Central memory CD4-positive, alpha-beta T cell (primary cell): ENCODE data around the gene SGSH.

ENCODE experiments used
- DNase-seq: peaks from one replicate; pipeline ENCODE4 v3.0.0; 2022

The SGSH gene

DNA sequence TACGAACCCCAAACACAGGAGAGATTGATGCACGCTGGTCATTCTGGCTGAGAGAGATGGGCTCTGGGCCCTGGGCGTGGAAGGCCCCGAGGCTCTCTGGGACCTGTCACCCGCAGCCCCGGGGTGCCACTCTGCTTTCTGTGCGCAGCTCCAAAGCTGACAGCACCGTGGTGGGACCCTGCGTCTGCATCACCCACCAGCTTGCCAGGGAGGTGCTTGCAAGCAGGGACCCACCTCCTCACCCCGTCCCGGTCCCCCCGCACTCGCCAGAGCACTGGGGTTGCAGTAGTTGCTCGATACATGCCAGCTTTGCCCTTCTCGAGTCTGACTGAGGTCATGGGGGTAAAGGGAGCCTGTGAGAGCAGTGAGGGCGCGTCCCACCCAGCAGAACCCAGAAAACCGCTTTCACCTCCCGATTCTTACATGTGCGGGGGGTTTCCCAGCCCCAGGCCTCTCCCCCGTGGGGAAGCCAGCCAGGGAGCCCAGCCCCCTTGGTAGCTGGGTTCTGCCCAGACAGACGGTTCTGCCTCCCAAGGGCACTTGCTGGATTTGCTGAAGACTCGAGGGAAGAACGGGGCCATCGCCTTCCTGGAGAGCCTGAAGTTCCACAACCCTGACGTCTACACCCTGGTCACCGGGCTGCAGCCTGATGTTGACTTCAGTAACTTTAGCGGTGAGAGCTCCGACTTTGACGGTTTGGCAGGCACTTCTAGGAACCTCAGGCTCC is 37.9 kb downstream of the SGSH start:
- no peak for DNase-seq

DNA sequence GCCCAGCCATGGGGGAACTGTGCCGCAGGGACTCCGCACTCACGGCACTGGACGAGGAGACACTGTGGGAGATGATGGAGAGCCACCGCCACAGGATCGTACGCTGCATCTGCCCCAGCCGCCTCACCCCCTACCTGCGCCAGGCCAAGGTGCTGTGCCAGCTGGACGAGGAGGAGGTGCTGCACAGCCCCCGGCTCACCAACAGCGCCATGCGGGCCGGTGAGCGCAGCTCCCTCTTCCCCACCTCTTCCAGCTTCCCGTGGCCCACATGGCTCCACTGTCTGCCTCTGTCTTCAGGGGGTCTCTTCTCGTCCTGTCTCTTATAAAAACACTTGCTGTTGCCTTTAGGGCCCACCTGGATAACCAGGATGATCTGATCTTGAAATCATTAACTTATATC is 38.7 kb downstream of the SGSH start:
- DNase-seq = no peak

DNA sequence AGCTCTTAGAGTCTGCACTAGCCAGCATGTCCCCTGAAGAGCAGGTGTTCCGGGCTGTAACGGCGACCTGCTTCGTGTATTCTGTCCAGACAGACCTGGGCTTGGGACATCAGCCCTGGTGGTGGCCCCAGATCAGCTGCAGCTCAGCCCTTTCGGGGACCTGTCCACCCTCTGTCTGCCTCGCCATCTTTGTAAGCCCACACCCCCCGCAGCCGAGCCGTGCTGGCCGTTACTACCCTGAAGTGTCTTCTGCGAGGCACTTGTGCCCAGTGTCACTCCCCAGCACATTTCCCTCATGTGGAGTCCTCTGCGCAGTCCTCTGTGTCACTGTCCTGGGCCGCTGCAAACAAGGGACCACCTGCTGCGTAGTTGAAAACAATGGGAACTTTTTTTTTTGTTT is 39.9 kb downstream of the SGSH start:
- no peak for DNase-seq

DNA sequence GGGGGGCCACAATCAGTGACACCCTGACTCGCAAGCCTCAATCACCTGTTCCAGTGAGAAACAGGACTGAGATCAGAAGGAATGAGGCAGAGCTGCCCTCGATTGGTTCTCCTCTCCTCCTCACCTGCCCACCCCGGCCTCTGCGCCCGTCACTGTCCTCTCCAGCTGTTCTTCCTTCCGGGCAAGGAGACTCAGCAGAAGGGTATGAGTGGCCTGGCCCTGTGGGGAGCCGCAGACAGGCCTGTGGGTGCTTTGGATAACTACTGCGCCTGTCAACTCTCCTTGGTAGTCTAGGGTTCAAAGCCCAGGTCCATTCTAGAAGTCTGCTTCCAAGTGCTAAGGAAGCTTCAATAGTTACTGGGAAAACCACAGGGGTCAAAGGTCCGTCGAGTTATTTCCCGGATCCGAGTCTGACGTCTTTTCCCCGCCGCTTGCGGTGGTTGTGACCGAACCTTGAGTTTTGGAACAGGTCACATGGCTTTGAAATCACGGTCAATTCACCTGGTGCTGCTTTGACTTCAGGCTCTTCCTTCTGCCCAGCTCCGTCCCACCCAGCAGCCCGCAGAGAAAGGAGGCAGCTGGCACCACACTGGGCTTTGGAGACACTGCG is 42.0 kb downstream of the SGSH start:
- no peak for DNase-seq

DNA sequence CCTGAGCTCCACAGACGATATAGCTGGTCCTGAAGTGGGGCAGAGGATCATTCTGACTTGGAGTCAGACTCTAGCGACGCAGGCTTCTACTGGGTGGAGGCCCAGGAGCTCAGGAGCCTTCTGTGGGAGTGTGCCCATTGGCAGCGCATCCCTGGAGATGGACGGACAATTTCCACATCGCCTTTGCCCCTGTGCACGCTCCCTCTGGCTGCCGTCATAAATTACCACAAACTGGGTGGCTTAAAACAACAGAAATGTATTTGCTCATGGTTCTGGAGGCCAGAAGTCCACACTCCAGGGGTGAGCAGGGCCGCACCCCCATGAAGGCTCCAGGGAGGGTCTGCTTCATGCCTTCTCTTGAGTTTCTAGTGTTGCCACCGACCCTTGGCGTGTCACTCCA is 43.4 kb downstream of the SGSH start:
- DNase-seq = no peak

DNA sequence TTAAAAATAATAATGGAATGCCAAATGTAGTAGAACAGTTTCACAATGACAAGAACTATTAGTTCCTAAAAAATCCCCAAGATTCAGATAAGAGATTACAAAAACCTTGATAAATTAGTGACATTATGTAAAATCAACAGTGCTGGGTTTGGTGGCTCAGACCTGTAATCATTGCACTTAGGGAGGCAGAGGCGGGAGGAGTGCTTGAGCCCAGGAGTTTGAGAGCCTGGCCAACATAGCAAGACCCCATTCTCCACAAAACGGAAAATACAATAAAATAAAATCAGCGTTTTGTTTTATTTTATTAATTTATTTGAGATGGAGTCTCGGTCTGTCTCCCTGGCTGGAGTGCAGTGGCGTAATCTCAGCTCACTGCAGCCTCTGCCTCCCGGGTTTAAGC is 46.2 kb downstream of the SGSH start:
- DNase-seq = no peak

DNA sequence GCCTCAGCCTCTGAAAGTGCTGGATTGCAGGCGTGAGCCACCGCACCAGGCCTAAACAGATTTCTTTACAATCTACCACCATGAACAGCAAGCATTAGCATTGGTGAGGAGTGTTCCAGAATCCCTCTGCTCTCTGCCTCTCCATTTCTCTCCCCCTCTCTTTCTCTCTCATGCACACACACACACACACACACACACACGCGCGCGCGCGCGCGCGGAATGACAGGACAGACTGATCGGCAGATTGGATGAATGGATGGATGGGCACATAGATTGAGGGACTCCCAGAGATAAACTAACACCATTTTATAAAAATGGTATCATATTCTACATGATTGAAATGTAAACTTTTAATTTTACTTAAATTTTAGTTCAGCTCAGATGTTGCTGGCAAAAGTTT is 47.0 kb downstream of the SGSH start:
- no peak for DNase-seq

DNA sequence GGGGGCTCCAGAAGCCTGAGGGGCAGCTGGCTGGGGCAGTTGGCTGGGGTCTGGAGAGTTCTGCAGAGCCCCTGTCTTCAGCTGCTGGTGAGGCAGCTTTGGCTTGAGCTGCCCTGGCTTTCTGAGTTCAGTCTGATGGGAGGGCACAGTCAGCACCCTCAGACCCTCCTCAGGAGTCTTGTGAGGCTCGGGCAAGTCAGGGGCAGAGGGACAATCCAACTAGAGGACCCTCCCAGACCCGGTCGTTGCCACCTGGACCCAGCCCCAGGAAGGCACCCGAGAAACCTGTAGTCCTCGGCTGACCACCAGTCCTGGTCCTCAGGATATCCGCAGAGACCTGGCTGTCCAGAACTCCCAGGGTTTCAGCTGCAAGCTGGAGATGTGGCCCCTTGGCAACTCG is 48.5 kb downstream of the SGSH start:
- no peak for DNase-seq

DNA sequence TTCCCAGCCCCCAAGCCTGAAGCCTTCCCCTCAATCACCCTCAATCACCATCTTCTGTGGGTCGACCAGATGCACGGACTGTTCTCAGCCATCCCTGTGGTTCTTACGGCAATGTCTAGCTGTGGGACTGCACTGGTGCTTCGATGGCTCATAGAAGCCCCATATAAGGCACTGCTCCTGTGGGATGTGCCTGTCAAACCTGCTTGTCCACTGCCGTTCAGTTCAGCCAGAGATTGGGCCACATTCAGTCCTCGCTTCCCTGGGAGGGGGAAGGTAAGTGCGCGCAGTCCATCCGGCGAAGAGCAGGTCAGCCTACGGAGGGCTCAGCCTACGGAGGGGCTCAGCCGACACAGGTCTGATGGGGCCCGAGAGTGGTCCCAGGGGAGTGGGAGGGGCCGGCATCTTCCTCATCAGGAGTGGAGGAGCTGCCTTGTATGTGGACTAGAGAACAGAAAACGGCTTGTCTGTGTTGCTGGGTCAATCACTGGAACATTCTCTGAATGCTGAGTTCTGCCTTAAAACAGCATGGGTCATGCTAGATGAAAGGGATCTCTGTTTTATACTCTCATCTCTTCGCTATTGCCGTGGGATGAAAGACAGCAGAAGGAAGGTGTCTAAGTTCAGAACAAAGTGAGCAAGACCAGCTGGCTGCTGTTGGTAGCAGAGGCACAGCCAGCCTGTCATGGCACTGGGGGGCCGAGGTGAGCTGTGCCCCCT is 50.2 kb downstream of the SGSH start, which contains the start of gene CARD14:
Gene CARD14 (plus strand): TSS at position 247 of the 717 bp plus-strand sequence. CDS start 11,409 bp downstream, outside the sequence.
- DNase-seq = no peak

DNA sequence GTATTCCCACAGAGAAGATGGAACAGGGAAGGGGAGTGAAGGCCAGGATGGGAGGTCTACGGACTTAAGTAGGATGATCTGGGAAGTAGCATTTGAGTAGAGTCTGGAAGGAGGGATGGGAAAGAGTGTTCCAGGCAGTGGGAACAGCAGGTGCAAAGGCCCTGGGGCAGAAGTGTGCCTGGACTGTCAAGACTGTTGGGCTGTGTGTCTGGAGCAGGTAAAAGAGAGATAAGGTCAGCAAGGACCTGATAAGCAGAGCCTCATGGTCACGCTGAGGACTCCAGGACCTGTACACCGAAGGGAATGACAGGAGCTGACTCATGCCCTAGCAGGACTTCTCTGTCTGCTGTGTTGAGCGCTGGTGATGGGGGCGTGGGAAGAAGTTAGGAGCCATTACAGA is 51.0 kb downstream of the SGSH start:
- DNase-seq = no peak

DNA sequence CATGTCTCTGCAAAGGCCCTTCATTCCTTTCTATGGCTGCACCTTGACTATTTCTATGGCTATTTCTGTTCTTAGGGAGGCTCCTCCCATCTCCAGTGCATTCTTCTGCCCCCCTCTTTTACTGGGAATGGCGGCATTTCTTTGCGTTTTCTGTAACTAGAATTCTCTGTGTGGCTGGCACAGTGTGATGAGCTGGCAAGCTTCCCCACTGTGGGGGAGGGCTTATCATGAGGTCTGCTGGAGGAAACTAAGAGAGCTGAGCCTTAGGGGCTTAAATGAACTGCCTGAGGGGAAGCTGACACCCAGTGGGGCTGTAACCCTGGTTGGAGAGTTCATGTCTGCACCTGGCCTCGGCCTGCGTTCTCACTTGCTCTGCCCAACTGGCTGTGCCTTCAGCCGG is 51.8 kb downstream of the SGSH start:
- DNase-seq = no peak

DNA sequence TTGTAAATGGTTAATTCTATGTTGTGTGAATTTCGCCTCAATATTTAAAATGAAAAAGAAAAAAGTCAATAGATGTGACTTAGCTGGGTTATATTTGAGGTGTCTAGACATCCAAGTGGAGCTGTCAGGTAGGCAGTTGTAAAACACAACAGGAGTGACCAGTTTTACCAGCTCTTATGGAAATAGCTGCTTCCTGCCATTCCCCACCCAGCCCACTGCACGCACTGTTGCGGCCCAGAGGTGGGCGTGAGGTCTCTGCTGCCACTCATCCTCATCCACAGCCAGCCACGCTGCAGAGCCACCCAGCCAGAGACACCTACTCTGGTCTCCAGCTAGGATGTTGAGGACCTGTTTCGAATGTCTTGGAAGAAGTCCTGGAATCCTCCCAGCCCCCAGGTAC is 53.7 kb downstream of the SGSH start:
- DNase-seq = no peak

DNA sequence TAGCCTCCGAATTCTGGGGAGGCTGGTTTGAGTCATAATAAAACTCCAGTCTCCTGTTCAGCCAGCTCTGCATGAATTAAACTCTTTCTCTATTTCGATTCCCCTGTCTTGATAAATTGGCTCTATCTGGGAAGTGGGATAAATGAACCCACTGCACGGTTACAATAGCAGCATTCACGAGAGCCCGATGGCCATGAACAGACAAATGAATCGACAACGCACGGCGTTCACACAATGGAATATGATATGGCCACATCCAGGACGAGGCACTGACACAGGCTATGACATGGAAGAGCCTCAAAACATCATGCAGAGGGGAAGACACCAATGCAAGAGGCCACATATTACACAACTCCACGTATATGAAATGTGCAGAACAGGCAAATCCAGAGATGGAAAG is 55.9 kb downstream of the SGSH start:
- DNase-seq = no peak

DNA sequence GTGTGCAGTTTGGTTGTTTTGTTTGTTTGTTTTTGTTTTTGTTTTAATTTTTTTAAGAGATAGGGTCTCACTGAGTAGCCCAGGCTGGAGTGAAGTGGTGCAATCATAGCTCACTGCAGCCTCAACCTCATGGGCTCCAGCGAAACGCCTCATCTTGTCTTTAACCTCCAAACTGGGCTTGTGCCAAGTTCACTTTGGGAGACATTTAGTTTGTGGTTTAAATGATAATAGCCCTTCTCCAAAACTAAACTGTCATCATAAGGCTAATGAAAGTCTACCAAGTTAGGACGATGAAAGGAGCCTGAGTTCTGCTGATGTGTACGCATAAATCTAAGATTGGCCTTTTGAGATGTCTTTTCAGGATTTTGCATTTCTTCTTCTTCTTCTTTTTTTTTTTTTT is 56.8 kb downstream of the SGSH start:
- no peak for DNase-seq

DNA sequence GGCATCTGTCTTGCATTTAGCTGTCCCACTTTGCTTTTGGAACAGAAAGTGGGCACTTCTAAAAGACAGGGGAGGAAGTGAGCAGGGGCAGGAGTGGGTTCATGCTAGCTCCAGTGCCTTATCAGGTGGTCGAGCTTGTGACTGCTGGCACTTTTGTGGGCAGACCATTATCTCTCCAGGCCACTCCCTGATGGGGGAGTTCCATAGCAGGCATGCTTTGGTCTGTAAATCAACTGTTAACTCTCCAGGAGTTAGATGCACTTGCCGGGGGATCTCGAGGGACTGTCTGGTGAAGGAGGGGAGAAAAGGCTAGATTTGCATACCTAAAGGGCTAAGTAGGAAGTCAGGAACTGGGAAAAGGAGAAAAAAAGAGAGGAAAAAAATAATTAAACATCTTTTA is 59.6 kb downstream of the SGSH start:
- no peak for DNase-seq
